ENCODE results near the gene HP. TPM values are rescaled to one million over a fixed set of nuclear protein-coding genes. Genes with fewer than 3 reads are reported as not detected.
"Not testable (repeated sequence)": the region's sequence is repeated elsewhere in the genome, so short reads cannot be mapped to it uniquely, and the experiment has no call there.

The HP gene
- not detected in 2 replicates for total RNA-seq (2014; rRNA removed; shearing (Covaris generic))

GRCh38 chr16:72054254-72054847 is at the start of gene HP:
TSS of gene HP (plus strand) at chr16:72054505. CDS start at chr16:72054653, 148 bp downstream.
- DNase-seq (ENCODE audit: low spot score); in situ Hi-C loops (cut with HindIII; ENCODE audit: low sequenced_read_pairs): not testable (repeated sequence)

GRCh38 chr16:72008065-72008423 is 46.3 kb upstream of the HP start:
- in situ Hi-C loops (cut with HindIII; ENCODE audit: low sequenced_read_pairs); DNase-seq (ENCODE audit: low spot score): not testable (repeated sequence)

DNA sequence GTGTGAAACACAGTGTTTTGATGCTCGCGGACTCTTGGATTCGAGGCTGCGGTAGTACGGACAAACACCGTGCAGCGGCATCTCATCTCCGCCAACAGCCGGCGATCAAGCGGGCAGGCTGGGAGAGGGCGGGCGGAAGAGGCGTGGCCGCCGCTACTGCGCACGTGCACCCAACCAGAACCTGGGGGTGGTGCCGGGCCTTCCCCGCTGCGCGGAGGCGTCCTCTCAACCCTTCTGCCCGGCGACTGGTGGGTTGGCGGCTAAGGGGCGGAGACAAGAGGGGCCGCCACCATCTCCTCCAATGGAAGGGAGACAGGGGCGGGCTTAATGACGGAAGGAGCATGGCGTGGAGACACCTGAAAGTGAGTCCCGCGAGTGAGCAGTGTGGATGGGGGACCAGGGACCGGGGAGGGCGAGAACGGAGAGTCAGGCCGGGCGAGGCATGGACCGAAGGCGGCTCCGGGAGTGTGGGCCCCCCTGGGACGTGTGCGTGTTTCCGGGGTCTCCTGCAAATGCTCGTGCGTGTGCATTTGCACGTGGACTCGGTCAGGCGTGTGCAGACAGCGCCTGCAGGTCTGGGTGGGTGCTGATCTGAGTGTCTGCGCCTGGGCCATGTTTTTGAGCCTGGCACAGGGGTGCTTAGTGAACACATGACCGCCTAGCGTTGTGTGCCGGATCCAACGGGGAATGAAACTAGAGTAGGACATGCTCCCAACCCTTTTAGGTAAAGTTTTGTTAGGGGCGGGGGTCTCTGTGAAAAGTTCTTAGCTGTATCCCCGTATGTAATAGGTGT is 45.7 kb upstream of the HP start, which contains the start of gene DHODH:
Gene DHODH, plus strand, starts transcription at position 321 of the 793 bp plus-strand sequence. Its CDS starts 21 bp downstream, at position 342.
- DNase-seq (ENCODE audit: low spot score), result peak; percentile 99
- in situ Hi-C loops (cut with HindIII; ENCODE audit: low sequenced_read_pairs), result no loop called here

DNA sequence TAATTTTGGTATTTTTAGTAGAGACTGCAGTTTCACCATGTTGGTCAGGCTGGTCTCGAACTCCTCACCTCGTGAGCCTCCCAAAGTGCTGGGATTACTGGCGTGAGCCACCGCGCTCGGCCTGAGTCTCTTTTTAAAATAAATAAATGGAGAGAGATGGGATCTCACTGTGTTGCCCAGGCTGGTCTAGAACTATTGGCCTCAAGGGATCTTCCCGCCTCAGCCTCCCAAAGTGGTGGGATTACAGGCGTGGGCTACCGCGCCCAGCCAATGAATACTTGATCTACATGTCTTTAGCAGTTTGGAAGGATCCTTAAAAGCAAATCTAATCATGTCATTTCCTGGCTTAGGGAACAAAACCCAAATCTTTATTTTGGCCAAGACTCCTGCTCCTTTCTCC is 44.5 kb upstream of the HP start:
- in situ Hi-C loops (cut with HindIII; ENCODE audit: low sequenced_read_pairs), result no loop called here
- no peak for DNase-seq (ENCODE audit: low spot score)

- in situ Hi-C loops (cut with HindIII; ENCODE audit: low sequenced_read_pairs), result no loop called here
- no peak for DNase-seq (ENCODE audit: low spot score)
Observed at GRCh38 chr16:72012607-72013006, 41.7 kb upstream of the HP start.

DNA sequence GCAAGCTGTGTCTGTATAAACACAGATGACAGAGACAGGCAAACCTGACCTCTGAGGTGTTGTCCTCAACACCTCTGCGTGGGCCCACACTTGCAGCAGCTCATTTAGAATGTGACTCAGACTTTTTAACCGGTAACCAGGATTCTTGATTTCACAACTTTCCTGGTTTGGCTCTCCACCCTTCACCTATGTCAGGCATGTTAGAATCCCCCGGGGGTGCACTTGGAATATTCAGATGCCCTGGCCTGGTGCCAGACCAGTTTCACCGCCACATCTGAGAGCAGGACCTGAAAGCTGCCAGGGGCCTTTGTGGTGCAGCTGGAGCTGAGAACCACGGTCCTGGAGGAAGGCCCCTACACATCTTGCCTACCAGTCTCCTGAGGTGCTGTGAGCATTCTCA is 40.9 kb upstream of the HP start:
- DNase-seq (ENCODE audit: low spot score), result no peak
- in situ Hi-C loops (cut with HindIII; ENCODE audit: low sequenced_read_pairs), result no loop called here

- in situ Hi-C loops (cut with HindIII; ENCODE audit: low sequenced_read_pairs), result no loop called here
- DNase-seq (ENCODE audit: low spot score), result no peak
Observed at GRCh38 chr16:72013888-72014581, 40.3 kb upstream of the HP start.

DNA sequence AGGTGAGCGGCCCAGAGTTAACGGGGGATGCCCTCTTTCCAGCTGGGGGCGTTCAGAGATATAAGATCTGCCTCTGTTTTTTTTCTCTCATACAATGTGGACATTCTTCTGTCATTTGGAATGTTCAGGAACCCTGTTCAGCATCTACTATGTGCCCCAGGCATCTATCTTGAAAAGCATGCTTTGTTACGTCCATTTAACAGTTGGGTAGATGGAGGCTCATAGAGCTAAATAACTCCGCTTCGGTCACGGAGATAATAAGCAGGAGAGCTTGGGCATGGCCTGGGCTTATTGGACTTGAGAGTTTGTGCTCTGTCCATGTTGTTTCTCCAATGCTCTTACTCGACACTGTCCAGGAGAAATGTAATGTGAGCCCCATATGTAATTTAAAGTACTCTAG is 39.6 kb upstream of the HP start:
- DNase-seq (ENCODE audit: low spot score), result no peak
- in situ Hi-C loops (cut with HindIII; ENCODE audit: low sequenced_read_pairs), result no loop called here

GRCh38 chr16:72015124-72015523 is 39.2 kb upstream of the HP start:
- DNase-seq (ENCODE audit: low spot score), result no peak
- in situ Hi-C loops (cut with HindIII; ENCODE audit: low sequenced_read_pairs), result no loop called here

GRCh38 chr16:72018470-72018869 is 35.8 kb upstream of the HP start:
- in situ Hi-C loops (cut with HindIII; ENCODE audit: low sequenced_read_pairs), result no loop called here
- DNase-seq (ENCODE audit: low spot score), result no peak

GRCh38 chr16:72021043-72021442 is 33.3 kb upstream of the HP start:
- DNase-seq (ENCODE audit: low spot score), result no peak
- in situ Hi-C loops (cut with HindIII; ENCODE audit: low sequenced_read_pairs), result no loop called here

- DNase-seq (ENCODE audit: low spot score), result no peak
- in situ Hi-C loops (cut with HindIII; ENCODE audit: low sequenced_read_pairs), result no loop called here
Observed at GRCh38 chr16:72022127-72022526, 32.2 kb upstream of the HP start.

GRCh38 chr16:72023962-72024361 is 30.3 kb upstream of the HP start:
- no peak for DNase-seq (ENCODE audit: low spot score)
- in situ Hi-C loops (cut with HindIII; ENCODE audit: low sequenced_read_pairs), result no loop called here

GRCh38 chr16:72024862-72025382 is 29.4 kb upstream of the HP start:
- DNase-seq (ENCODE audit: low spot score), result no peak
- in situ Hi-C loops (cut with HindIII; ENCODE audit: low sequenced_read_pairs), result no loop called here

GRCh38 chr16:72025404-72026114 is 28.7 kb upstream of the HP start:
- in situ Hi-C loops (cut with HindIII; ENCODE audit: low sequenced_read_pairs), result no loop called here
- peak; percentile 4 for DNase-seq (ENCODE audit: low spot score)

GRCh38 chr16:72027669-72028378 is 26.5 kb upstream of the HP start:
- in situ Hi-C loops (cut with HindIII; ENCODE audit: low sequenced_read_pairs), result no loop called here
- DNase-seq (ENCODE audit: low spot score), result no peak

DNA sequence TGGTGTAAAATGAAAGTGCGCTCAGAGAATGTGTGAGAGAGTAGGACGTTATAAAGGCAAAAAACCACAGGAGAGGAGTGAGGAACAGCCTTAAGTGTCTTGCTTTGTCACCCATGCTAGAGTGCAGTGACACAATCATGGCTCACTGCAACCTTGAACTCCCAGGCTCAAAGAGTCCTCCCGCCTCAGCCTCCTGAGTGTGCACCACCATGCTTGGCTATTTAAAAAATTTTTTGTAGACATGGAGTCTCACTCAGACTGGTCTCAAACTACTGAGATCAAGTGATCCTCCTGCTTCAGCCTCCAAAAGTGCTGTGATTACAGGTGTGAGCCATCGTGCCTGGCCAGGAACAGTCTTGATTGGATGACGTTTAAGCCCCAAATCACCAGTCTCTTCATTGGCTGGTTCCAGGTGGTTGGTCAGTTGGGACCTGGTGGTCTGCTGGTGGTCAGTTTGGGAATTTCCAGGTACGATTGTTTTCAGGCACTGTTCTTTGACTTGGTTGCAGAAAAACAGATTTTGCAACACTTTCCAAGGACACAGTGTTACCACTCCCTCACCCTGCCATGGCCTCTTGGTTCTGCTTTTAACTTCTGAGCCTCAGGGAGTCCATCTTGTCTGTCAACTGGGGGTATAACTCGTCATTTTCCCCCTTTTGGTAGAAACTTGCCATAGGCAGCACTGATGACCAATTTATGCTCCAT is 24.6 kb upstream of the HP start:
- no peak for DNase-seq (ENCODE audit: low spot score)
- in situ Hi-C loops (cut with HindIII; ENCODE audit: low sequenced_read_pairs), result no loop called here

- in situ Hi-C loops (cut with HindIII; ENCODE audit: low sequenced_read_pairs), result no loop called here
- DNase-seq (ENCODE audit: low spot score), result no peak
Observed at GRCh38 chr16:72033437-72033836, 20.9 kb upstream of the HP start.

Measured in G401 (cell line).